ENCODE results near the gene CD300LF. TPM values are rescaled to one million over a fixed set of nuclear protein-coding genes. Genes with fewer than 3 reads are reported as not detected.
A peak's percentile ranks its signal among the peaks of the same experiment; 100 is the strongest.

The CD300LF gene
- total and polyA plus RNA-seq, 10 of the 15 experiments (the other 5 are each of a cell fraction or from before 2014, with no cell fraction given), result 0.15 TPM; not detected in 9

DNA sequence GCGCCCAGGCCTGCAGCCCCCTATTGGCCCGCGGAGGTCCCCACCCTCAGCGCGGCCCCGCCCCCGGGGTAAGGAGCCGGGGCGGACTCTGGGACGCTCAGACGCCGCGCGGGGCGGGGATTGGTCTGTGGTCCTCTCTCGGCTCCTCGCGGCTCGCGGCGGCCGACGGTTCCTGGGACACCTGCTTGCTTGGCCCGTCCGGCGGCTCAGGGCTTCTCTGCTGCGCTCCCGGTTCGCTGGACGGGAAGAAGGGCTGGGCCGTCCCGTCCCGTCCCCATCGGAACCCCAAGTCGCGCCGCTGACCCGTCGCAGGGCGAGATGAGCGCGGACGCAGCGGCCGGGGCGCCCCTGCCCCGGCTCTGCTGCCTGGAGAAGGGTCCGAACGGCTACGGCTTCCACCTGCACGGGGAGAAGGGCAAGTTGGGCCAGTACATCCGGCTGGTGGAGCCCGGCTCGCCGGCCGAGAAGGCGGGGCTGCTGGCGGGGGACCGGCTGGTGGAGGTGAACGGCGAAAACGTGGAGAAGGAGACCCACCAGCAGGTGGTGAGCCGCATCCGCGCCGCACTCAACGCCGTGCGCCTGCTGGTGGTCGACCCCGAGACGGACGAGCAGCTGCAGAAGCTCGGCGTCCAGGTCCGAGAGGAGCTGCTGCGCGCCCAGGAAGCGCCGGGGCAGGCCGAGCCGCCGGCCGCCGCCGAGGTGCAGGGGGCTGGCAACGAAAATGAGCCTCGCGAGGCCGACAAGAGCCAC, 36.0 kb upstream of the CD300LF start, which contains the start of gene NHERF1 (continued):
- TF ChIP-seq, protein P1, sequence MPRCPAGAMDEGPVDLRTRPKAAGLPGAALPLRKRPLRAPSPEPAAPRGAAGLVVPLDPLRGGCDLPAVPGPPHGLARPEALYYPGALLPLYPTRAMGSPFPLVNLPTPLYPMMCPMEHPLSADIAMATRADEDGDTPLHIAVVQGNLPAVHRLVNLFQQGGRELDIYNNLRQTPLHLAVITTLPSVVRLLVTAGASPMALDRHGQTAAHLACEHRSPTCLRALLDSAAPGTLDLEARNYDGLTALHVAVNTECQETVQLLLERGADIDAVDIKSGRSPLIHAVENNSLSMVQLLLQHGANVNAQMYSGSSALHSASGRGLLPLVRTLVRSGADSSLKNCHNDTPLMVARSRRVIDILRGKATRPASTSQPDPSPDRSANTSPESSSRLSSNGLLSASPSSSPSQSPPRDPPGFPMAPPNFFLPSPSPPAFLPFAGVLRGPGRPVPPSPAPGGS (IDR thresholded peaks at IDR 0.05; ENCODE audit: borderline replicate concordance, insufficient read depth, low read depth, low read length, poor library complexity, severe bottlenecking), result no peak
- no peak for TF ChIP-seq BMI1 (IDR thresholded peaks at IDR 0.05; ENCODE audit: borderline replicate concordance)
- TF ChIP-seq, protein P2, sequence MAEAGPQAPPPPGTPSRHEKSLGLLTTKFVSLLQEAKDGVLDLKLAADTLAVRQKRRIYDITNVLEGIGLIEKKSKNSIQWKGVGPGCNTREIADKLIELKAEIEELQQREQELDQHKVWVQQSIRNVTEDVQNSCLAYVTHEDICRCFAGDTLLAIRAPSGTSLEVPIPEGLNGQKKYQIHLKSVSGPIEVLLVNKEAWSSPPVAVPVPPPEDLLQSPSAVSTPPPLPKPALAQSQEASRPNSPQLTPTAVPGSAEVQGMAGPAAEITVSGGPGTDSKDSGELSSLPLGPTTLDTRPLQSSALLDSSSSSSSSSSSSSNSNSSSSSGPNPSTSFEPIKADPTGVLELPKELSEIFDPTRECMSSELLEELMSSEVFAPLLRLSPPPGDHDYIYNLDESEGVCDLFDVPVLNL (IDR thresholded peaks at IDR 0.05; ENCODE audit: low read depth, low read length), result no peak
- TF ChIP-seq SRF (IDR thresholded peaks at IDR 0.05; ENCODE audit: low read depth in 2 of 2, low read length in 2 of 2), result no peak
- no peak for TF ChIP-seq SIN3A (IDR thresholded peaks at IDR 0.05; ENCODE audit: low read depth, low read length)
- TF ChIP-seq MXI1 (IDR thresholded peaks at IDR 0.05; ENCODE audit: low read depth, low read length), result peak; percentile 31; the same call in 1 of the 2 replicates
- TF ChIP-seq RB1 (IDR thresholded peaks at IDR 0.05; ENCODE audit: borderline replicate concordance), result 0 out of 2 replicates have a peak, but pooled peaks have one; percentile 6
- TF ChIP-seq, protein P3, sequence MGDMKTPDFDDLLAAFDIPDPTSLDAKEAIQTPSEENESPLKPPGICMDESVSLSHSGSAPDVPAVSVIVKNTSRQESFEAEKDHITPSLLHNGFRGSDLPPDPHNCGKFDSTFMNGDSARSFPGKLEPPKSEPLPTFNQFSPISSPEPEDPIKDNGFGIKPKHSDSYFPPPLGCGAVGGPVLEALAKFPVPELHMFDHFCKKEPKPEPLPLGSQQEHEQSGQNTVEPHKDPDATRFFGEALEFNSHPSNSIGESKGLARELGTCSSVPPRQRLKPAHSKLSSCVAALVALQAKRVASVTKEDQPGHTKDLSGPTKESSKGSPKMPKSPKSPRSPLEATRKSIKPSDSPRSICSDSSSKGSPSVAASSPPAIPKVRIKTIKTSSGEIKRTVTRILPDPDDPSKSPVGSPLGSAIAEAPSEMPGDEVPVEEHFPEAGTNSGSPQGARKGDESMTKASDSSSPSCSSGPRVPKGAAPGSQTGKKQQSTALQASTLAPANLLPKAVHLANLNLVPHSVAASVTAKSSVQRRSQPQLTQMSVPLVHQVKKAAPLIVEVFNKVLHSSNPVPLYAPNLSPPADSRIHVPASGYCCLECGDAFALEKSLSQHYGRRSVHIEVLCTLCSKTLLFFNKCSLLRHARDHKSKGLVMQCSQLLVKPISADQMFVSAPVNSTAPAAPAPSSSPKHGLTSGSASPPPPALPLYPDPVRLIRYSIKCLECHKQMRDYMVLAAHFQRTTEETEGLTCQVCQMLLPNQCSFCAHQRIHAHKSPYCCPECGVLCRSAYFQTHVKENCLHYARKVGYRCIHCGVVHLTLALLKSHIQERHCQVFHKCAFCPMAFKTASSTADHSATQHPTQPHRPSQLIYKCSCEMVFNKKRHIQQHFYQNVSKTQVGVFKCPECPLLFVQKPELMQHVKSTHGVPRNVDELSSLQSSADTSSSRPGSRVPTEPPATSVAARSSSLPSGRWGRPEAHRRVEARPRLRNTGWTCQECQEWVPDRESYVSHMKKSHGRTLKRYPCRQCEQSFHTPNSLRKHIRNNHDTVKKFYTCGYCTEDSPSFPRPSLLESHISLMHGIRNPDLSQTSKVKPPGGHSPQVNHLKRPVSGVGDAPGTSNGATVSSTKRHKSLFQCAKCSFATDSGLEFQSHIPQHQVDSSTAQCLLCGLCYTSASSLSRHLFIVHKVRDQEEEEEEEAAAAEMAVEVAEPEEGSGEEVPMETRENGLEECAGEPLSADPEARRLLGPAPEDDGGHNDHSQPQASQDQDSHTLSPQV (IDR thresholded peaks at IDR 0.05), result no peak
- TF ChIP-seq, protein P4, sequence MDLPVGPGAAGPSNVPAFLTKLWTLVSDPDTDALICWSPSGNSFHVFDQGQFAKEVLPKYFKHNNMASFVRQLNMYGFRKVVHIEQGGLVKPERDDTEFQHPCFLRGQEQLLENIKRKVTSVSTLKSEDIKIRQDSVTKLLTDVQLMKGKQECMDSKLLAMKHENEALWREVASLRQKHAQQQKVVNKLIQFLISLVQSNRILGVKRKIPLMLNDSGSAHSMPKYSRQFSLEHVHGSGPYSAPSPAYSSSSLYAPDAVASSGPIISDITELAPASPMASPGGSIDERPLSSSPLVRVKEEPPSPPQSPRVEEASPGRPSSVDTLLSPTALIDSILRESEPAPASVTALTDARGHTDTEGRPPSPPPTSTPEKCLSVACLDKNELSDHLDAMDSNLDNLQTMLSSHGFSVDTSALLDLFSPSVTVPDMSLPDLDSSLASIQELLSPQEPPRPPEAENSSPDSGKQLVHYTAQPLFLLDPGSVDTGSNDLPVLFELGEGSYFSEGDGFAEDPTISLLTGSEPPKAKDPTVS (IDR thresholded peaks at IDR 0.05; ENCODE audit: low read depth, low read length), result no peak
- peak; percentile 28; the same call in 1 of the 2 replicates for TF ChIP-seq NBN (IDR thresholded peaks at IDR 0.05)
- TF ChIP-seq EGR1 (IDR thresholded peaks at IDR 0.05; ENCODE audit: borderline replicate concordance in 1 of 2, low read depth in 2 of 2, low read length in 2 of 2), result no peak
- TF ChIP-seq, protein P5, sequence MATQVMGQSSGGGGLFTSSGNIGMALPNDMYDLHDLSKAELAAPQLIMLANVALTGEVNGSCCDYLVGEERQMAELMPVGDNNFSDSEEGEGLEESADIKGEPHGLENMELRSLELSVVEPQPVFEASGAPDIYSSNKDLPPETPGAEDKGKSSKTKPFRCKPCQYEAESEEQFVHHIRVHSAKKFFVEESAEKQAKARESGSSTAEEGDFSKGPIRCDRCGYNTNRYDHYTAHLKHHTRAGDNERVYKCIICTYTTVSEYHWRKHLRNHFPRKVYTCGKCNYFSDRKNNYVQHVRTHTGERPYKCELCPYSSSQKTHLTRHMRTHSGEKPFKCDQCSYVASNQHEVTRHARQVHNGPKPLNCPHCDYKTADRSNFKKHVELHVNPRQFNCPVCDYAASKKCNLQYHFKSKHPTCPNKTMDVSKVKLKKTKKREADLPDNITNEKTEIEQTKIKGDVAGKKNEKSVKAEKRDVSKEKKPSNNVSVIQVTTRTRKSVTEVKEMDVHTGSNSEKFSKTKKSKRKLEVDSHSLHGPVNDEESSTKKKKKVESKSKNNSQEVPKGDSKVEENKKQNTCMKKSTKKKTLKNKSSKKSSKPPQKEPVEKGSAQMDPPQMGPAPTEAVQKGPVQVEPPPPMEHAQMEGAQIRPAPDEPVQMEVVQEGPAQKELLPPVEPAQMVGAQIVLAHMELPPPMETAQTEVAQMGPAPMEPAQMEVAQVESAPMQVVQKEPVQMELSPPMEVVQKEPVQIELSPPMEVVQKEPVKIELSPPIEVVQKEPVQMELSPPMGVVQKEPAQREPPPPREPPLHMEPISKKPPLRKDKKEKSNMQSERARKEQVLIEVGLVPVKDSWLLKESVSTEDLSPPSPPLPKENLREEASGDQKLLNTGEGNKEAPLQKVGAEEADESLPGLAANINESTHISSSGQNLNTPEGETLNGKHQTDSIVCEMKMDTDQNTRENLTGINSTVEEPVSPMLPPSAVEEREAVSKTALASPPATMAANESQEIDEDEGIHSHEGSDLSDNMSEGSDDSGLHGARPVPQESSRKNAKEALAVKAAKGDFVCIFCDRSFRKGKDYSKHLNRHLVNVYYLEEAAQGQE (IDR thresholded peaks at IDR 0.05; ENCODE audit: low read depth, low read length), result no peak
- no peak for TF ChIP-seq ZSCAN29 (IDR thresholded peaks at IDR 0.05)
- no peak for TF ChIP-seq RBBP5 (conservative IDR thresholded peaks at IDR 0.05)
- peak; percentile 78; the same call in 1 of the 2 replicates for TF ChIP-seq PML (IDR thresholded peaks at IDR 0.05; ENCODE audit: low read length)
- peak; percentile 66; the same call in 1 of the 3 replicates for TF ChIP-seq POU2F2 (IDR thresholded peaks at IDR 0.05; ENCODE audit: borderline replicate concordance, low read depth, low read length)
